ENCODE data around the gene UBE3B. TPM values are rescaled to one million over a fixed set of nuclear protein-coding genes. Genes with fewer than 3 reads are reported as not detected.
A peak's percentile ranks its signal among the peaks of the same experiment; 100 is the strongest.

The UBE3B gene, protein sequence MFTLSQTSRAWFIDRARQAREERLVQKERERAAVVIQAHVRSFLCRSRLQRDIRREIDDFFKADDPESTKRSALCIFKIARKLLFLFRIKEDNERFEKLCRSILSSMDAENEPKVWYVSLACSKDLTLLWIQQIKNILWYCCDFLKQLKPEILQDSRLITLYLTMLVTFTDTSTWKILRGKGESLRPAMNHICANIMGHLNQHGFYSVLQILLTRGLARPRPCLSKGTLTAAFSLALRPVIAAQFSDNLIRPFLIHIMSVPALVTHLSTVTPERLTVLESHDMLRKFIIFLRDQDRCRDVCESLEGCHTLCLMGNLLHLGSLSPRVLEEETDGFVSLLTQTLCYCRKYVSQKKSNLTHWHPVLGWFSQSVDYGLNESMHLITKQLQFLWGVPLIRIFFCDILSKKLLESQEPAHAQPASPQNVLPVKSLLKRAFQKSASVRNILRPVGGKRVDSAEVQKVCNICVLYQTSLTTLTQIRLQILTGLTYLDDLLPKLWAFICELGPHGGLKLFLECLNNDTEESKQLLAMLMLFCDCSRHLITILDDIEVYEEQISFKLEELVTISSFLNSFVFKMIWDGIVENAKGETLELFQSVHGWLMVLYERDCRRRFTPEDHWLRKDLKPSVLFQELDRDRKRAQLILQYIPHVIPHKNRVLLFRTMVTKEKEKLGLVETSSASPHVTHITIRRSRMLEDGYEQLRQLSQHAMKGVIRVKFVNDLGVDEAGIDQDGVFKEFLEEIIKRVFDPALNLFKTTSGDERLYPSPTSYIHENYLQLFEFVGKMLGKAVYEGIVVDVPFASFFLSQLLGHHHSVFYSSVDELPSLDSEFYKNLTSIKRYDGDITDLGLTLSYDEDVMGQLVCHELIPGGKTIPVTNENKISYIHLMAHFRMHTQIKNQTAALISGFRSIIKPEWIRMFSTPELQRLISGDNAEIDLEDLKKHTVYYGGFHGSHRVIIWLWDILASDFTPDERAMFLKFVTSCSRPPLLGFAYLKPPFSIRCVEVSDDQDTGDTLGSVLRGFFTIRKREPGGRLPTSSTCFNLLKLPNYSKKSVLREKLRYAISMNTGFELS
- total RNA-seq (2021), result 28.9 to 32.2 TPM (median 29.3 TPM) in 3 replicates
- Bru-seq, nascent RNA, result percentile 69 among the genes with signal in this experiment
- long read RNA-seq, experiment 1, full-length matches to known transcripts, result 68 of 133 reads
- long read RNA-seq, experiment 1, partial matches to known transcripts, result 37 of 133 reads
- long read RNA-seq, experiment 1, other reads (novel, unspliced or antisense), result 28 of 133 reads
- long read RNA-seq, experiment 2, full-length matches to known transcripts, result 10 of 34 reads
- long read RNA-seq, experiment 2, partial matches to known transcripts, result 10 of 34 reads
- long read RNA-seq, experiment 2, other reads (novel, unspliced or antisense), result 14 of 34 reads
- long read RNA-seq, experiment 3, transcript UBE3B-206 (9 exons, 1,120 nt), result minor isoform, 12 of 52 reads
- long read RNA-seq, experiment 3, transcript UBE3B-201 (9 exons, 1,448 nt), result major isoform, 20 of 52 reads
- long read RNA-seq, experiment 3, partial matches to known transcripts, result 7 of 52 reads
- long read RNA-seq, experiment 3, other reads (novel, unspliced or antisense), result 12 of 52 reads

DNA sequence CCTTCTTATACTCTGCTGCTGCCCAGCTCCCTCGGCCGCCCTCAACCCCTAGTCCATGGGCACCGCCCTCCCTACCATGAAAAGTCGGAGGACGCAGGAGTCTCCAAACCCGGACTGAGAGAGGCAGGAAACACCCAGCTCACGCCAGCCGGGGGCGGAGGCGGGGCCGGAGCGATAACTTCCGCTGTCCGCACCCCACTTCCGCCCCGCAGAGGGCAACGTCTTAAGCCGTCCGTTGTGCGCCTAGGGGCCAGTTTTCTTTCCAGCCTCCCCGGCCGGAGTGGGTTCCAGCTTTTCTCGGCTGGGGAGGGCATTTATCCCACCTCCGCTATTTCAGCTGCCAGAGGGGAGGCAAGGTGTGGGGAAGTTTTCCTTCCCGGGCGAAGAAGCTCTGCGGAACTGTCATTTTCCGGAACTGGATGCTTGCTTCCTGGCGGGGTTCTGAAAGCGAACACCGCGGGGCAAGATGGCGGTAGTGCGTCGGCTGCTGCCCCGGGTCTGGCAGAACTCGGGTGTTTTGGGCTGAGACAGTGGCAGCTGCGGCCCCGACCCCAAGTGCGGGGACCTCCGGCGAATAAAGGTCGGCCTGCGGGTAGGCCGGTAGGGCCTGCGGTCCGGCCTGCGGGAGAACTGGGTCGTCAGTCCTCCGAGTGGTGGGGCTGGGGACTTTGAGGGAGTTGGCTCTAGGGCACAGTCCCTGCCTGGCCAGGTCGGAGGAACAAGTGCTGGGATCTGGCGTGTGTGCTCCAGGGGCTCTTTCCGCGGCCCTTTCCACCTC, at the start of gene UBE3B, which contains the start of gene KCTD10:
Gene UBE3B (plus strand): TSS at position 450 of the 778 bp plus-strand sequence. CDS start 5,918 bp downstream, outside the sequence.
Gene KCTD10 (minus strand): TSS at position 116 of the 778 bp plus-strand sequence. CDS start 38 bp downstream, at position 78.
- TF ChIP-seq GABPB1 (CRISPR knock-in tag; IDR thresholded peaks at IDR 0.05) (peak; percentile 86), ETV6 (CRISPR knock-in tag; IDR thresholded peaks at IDR 0.05) (0 out of 2 replicates have a peak, but pooled peaks have one; percentile 45), HMGA2 (CRISPR knock-in tag; IDR thresholded peaks at IDR 0.05) (peak; percentile 50; the same call in 1 of the 2 replicates), ATF3 (CRISPR knock-in tag; conservative IDR thresholded peaks at IDR 0.05) (no peak), SP1 (CRISPR knock-in tag; conservative IDR thresholded peaks at IDR 0.05) (peak; percentile 73), SMAD3 (CRISPR knock-in tag; IDR thresholded peaks at IDR 0.05; ENCODE audit: borderline replicate concordance) (no peak), ZNF232 (CRISPR knock-in tag; IDR thresholded peaks at IDR 0.05) (no peak), TCF7 (CRISPR knock-in tag; IDR thresholded peaks at IDR 0.05; ENCODE audit: low read depth) (no peak), CREM (CRISPR knock-in tag; IDR thresholded peaks at IDR 0.05) (peak; percentile 63; the same call in 1 of the 2 replicates), ZNF219 (CRISPR knock-in tag; IDR thresholded peaks at IDR 0.05; ENCODE audit: borderline replicate concordance) (peak; percentile 12; the same call in 1 of the 2 replicates), USF2 (CRISPR knock-in tag; IDR thresholded peaks at IDR 0.05) (peak; percentile 23; the same call in 1 of the 2 replicates), NFE2L1 (CRISPR knock-in tag; IDR thresholded peaks at IDR 0.05) (no peak), OVOL2 (CRISPR knock-in tag; IDR thresholded peaks at IDR 0.05; ENCODE audit: borderline replicate concordance) (no peak), NFYB (CRISPR knock-in tag; conservative IDR thresholded peaks at IDR 0.05; ENCODE audit: low read depth) (0 out of 2 replicates have a peak, but pooled peaks have one; percentile 26)
- TF ChIP-seq, protein P1, sequence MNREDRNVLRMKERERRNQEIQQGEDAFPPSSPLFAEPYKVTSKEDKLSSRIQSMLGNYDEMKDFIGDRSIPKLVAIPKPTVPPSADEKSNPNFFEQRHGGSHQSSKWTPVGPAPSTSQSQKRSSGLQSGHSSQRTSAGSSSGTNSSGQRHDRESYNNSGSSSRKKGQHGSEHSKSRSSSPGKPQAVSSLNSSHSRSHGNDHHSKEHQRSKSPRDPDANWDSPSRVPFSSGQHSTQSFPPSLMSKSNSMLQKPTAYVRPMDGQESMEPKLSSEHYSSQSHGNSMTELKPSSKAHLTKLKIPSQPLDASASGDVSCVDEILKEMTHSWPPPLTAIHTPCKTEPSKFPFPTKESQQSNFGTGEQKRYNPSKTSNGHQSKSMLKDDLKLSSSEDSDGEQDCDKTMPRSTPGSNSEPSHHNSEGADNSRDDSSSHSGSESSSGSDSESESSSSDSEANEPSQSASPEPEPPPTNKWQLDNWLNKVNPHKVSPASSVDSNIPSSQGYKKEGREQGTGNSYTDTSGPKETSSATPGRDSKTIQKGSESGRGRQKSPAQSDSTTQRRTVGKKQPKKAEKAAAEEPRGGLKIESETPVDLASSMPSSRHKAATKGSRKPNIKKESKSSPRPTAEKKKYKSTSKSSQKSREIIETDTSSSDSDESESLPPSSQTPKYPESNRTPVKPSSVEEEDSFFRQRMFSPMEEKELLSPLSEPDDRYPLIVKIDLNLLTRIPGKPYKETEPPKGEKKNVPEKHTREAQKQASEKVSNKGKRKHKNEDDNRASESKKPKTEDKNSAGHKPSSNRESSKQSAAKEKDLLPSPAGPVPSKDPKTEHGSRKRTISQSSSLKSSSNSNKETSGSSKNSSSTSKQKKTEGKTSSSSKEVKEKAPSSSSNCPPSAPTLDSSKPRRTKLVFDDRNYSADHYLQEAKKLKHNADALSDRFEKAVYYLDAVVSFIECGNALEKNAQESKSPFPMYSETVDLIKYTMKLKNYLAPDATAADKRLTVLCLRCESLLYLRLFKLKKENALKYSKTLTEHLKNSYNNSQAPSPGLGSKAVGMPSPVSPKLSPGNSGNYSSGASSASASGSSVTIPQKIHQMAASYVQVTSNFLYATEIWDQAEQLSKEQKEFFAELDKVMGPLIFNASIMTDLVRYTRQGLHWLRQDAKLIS (CRISPR knock-in tag; IDR thresholded peaks at IDR 0.05; ENCODE audit: borderline replicate concordance), result 0 out of 2 replicates have a peak, but pooled peaks have one; percentile 72
- TF ChIP-seq, protein P2, sequence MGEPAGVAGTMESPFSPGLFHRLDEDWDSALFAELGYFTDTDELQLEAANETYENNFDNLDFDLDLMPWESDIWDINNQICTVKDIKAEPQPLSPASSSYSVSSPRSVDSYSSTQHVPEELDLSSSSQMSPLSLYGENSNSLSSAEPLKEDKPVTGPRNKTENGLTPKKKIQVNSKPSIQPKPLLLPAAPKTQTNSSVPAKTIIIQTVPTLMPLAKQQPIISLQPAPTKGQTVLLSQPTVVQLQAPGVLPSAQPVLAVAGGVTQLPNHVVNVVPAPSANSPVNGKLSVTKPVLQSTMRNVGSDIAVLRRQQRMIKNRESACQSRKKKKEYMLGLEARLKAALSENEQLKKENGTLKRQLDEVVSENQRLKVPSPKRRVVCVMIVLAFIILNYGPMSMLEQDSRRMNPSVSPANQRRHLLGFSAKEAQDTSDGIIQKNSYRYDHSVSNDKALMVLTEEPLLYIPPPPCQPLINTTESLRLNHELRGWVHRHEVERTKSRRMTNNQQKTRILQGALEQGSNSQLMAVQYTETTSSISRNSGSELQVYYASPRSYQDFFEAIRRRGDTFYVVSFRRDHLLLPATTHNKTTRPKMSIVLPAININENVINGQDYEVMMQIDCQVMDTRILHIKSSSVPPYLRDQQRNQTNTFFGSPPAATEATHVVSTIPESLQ (CRISPR knock-in tag; IDR thresholded peaks at IDR 0.05), result no peak
- ChIA-PET POLR2A (interaction anchor here (1.0 to 1.8 kb wide), 3 partner anchors 15 to 44 kb away, joined by 3 to 14 read pairs (median 4); no protein-coding TSS in a partner anchor), CTCF (interaction anchor here (0.7 to 6.7 kb wide), 9 partner anchors 15 to 368 kb away, joined by 3 to 44 read pairs (median 4); no protein-coding TSS in a partner anchor)
- no peaks in the 10 kb centered on the region for H3K27me3 Mint-ChIP-seq (ENCODE audit: low read depth)
- peak within 1 kb of the TSS; percentile 94 for H3K4me3 Mint-ChIP-seq
- H3K4me1 Mint-ChIP-seq, result peaks cover 30% of the 10 kb centered on the region
- H3K27ac Mint-ChIP-seq, result peak within 1 kb of the TSS; percentile 99
- no peaks in the 10 kb centered on the region for H3K9me3 Mint-ChIP-seq
- DNase-seq (ENCODE audit: low spot score), result peak; percentile 89
- peaks cover 3% of the 10 kb centered on the region; the same call in 1 of the 2 replicates for H3K36me3 Mint-ChIP-seq
- peak; percentile 88 for ATAC-seq
